ENCODE measurements around the gene FHL2.

FHL2 gene

DNA sequence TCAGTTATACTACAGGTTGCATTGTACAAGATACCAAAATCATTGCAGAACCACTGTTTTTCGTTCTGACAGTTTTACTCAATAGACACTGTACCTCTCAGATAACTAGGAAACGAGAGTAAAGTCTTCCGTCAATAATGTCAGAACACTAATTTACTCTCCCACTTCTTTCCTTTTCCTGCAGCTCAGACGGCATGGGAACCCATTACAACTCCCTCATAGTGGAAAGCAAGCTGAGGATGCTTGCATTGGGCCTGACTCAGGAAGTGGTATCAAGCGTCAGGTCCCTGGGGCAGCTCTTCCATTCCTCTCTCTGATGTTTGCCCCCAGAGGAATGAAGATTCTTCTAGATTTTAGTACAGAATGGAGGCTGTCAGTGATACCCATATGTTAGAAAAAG lies 23.9 kb upstream of the FHL2 start:
- DNase-seq (ENCODE audit: low read depth): no peak

DNA sequence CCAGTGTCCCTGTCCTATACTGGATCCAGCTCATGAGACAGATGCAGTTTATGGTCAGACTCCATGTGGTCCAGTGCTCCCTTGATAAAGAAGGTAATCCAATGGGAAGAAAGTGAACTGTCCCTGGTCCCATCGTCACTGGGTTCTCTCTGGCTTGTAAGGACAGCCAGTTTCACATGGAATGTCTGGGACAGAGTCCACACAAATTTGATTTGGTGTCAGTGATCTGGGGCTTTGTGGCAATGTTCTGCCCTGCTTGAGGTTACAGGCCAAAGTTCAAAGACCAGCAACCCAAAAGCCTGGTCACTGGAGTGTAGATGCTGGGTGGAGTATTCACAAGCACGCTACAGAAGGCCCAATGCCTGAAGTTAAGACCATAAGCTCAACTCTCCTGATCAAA lies 22.2 kb upstream of the FHL2 start:
- DNase-seq (ENCODE audit: low read depth): no peak

DNA sequence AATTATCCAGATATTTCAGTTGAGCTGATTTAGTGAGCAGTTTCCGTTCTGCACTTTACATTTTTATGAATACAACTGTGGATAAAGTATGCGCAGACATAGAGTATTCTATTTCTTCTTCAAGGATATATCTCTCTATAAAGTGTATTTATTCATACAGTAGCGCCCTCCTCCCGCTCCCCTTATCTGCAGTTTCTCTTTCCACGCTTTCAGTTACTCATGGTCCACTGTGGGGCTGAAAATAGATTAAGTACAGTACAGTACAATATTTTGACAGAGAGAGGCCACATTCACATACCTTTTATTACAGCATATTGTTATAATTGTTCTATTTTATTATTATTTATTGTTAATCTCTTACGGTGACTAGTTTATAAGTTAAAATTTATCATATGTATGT lies 19.7 kb upstream of the FHL2 start:
- DNase-seq (ENCODE audit: low read depth): no peak

DNA sequence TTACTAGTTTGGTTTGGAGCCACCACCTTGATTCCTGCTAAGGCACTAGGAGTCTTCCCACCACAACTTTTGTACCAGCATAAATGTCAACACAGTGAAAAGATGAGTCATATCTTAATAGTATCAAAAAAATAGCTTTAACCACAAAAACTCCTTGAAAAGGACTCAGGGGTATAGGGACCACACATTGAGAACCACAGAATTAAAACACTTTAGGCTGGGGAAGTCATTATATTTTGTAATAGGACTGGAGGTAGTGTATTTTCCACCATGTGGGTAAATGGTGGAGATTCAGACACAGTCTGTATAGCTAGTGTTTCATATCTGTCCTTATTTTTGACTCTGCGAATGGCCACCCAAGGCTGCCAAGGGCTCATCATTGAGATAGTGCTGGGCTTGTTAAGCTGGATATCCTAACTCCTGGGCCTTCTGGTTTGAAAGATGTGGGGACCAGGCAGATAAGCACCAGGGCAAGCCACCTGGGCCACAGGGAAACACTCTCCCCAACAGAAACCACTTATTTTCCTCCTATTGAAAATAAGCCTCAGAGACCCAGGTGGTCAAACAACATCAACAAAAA lies 19.1 kb upstream of the FHL2 start:
- DNase-seq (ENCODE audit: low read depth): no peak

DNA sequence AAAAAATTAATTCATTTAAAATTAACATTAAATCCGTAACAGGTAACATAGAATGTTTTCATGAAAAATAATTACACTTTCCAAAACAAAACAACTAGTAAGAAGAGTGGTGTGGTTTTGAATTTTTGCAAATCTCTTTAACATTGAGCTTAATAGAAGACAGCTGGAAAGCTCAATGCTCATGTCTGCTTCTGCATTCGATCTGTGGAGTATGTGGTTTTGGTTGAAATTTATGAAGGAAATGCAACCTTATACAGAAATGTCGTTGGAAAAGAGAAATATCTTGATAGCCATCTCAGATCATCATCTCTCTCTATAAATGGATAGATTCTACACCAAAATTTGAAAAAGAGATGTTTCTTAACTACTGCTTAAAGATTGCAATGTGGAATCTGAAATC lies 17.3 kb upstream of the FHL2 start:
- DNase-seq (ENCODE audit: low read depth): no peak

DNA sequence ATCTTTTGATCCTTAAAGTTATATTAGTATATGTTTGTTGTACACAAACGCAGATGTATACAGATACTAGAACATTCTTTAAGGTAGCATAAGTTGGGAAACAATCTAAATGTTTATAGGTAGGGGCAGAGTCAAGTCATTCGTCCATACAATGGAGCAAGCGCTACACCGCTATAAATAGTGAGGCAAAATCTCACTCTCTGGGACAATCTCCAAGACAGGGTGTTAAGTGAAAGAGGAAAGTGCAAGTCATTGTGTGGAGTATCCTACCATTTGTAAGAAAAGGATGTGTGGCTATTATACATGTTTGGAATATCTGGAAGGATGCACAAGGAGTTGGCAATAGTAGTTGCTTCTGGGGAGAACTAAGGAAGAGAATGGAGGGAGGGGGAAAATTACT lies 16.2 kb upstream of the FHL2 start:
- no peak for DNase-seq (ENCODE audit: low read depth)

DNA sequence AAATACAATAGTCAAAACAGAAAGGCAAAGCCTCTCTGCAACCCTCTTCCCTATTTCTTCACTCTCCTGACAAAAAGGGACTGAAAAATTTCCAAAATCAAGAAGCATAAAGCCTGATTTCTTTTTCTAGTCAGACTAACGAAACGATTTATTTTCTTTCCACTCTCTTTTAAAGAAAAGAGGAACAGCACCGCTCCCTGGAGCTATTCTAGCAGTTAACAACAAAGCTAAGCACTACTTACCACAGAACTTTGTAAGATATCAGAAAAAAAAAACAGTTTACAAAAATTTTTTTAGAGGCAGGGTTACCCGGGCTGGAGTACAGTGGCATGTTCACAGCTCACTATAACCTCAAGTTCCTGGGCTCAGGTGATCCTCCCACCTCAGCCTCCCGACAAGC lies 14.4 kb upstream of the FHL2 start:
- no peak for DNase-seq (ENCODE audit: low read depth)

DNA sequence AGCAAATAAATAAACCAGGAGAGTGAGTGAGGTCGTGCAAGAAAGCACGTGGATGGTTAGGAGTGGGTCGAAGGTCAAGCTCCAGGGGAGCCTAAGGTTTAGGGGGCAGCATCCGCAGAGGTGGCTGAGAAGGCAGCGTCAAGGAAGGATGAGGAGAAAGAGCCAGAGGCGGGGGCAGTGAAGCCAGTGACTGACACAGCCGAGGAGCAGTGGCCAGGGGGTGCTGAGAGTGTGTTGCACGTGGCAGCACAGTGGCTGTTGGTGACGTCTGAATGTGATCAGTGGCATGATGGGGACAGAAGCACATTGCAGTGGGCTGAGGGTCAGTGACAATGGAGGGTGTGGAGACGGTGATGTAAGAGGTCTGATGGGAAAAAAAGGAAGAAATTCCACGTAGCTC lies 13.7 kb upstream of the FHL2 start:
- DNase-seq (ENCODE audit: low read depth): no peak

DNA sequence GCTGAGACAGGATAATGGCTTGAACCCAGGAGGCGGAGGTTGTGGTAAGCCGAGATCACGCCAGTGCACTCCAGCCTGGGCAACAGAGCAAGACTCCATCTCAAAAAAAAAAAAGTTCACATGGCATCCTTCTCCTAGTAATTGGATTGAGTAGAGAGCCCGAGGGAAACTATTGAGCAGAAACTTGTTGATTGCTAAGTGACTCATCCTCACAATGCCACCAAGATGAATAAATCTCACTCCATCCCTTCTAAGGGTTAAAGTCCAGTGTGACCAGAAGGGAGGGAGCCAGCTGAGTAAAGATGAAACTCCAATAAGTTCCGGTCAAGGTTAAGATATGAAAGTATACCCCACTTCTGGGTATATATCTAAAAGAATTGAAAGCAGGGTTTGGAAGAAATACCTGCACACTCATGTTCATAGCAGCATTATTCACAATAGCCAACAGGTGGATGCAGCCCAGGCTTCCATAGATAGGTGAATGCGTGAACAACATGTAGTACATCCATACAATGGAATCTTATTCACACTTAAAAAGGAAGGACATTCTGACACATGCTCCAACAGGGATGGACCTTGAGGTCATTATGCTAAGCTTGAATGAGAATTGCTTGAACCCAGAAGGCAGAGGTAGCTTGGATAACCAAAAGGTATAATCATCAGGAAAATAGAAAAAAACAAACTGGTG lies 13.0 kb upstream of the FHL2 start:
- DNase-seq (ENCODE audit: low read depth): no peak

DNA sequence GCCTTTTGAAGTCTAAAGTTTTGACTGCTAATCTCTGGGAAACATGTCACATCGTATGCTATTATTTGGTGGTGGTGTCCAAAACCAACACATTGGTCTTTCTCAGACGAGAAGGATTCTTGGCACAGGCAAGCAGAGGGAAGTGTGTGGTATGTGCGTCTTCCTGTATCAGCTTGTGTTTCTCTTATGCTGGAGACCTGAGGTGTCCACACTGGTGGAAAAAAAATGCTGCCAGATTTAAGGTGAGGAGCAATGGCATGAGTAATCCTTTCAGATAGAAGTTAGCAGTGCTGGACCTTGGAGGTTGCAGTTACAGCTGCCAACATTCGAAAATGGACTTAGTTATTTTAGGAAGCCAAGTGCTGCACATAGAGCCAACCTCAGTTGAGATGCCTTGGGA lies 11.7 kb upstream of the FHL2 start:
- no peak for DNase-seq (ENCODE audit: low read depth)

DNA sequence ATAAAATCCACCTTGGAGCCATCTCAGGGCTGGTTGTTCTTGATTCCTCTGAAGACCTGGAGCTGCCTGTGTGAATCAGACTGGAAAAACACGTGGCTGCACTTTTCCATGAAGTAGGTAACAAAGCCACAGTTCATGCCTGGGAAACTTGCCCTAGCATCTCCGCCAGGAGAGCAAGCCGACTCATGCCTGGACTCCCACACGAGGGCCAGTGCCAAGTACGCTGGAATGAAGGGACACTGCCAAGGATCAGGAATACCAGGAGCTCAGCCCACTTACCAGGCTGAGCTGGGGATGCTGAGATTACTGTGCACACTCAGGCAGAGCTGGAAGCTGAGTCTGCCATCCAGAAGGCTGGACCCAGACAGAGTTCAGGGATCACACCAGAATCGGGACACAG lies 10.9 kb upstream of the FHL2 start:
- DNase-seq (ENCODE audit: low read depth): peak; percentile 92

DNA sequence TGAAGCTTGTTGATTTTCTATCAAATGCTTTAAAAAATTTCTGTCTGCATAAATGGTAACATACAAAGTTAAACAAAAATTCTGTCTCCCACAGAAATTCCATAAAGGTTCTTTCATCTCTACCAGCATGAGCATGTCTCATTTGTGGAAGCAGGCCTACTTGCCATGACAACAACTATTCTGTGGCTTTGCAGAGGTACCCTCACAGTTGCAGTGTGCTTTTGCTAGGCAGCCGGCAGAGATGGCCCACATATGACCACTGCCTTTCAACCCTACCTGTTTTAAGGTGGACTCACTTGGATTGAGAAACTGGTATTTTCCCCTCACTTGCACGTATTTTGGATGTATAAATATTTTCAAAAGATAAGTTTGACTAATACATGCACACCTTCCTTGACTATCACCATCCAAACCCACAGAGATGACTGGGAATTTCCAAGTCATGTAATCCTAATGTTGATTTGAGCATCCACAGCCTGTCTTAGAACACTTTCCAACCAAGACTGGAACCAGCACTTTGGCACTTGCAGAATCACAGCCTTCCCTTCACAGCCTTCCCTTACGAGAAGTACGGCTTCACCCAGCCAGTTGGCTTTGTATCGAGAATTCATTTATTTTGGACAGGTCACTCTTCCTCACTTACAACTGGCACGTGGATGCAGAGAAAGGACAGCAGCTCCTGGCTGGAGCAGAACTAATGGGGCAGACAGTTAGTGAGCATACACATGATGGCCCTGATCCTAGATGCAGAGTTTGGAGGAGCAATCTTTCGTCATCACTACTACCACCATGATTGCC lies 9.3 kb upstream of the FHL2 start:
- no peak for DNase-seq (ENCODE audit: low read depth)

DNA sequence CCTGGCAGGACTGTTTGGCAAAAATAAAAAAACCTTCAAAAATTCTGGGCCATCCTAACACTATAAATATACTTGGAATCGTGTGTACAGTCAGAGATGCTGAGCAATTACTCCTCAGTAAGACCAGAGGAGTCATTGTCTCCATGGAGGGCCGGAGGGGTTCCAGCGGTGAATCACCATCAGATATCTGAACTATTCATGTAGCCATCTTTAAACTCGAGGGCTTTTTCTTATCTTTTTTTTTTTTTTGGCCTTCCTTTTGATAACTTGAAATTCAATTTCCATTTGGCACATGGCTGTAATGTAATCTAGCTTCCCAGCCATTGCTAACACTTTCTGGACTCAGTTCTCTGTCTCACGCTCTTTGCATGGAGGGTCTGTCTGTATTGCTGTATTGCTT lies 7.4 kb upstream of the FHL2 start:
- DNase-seq (ENCODE audit: low read depth): peak; percentile 77

DNA sequence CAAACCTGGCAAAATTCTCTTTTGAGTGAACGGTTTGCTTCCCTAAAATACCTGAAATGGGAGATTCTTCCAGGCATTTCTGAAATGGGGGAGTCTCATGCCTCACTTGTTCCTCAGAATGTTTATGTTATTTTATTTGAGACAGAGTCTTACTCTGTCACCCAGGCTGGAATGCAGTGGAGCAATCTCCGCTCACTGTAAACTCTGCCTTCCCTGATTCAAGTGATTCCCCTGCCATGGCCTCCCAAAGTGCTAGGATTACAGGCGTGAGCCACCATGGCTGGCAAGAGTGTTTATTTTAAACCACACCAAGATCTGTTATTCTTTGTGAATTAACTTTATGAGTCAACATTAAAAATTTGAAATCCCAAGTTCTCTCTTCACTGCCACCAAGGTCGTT lies 6.4 kb upstream of the FHL2 start:
- DNase-seq (ENCODE audit: low read depth): no peak

DNA sequence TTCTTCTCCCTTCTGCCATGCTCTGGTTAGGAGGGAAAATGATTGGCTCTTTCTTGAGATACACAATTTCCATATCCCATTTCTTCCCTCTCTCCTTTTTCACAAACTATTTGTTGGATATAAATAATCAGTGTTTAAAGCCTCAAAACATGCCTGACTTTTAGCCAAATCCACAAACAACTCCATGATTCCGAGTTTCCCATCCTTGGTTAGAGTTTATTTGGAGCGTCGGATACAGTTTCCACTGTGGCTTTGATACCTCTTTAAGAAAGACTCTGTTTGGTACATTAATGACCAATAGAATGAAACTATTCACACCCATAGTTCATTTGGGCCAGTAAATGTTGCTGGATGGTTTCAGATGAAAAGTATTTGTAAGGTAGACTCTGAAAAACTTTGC lies 5.9 kb upstream of the FHL2 start:
- DNase-seq (ENCODE audit: low read depth): no peak

DNA sequence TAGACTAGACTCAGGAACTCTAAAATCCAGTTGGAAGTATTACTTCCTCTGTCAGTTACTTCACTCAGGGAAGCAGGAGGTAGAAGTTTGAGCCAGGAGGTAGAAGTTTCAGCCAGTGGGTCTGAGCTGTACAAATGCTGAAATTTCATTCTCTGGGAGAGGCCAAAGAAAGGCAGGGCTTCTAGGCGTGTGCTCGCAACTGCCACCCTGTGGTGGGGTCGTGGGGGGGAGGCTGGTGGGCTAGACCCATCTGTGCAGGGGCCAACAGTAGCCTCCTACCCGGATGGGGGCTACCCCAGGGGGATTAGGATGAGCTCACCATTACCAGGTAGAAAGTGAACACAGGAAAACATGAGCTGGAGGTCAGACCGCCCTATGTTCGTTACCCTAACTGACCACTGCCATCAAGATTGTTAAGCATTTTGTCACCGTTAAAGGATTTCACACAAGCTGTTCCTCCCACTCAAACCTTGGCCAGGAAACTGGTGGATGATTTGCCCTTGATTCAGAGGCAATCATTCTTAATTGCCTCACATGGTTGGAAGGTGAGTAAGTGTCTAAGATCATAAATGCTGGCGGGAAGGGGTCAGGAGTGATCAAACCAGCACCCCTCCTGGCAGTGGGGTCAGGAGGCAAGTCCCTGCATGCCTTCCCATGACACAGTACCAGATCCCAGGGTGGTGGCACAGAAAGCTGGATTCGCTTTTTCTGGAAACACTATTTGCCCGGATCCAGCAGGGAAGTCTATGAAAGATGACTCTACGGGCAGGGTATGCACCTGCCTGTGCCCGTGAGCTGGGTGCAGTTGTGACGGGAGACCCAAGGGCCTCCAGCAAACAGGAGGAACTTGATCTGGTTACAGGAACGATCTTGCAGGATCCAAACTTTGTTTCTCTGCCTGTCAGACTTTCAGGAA lies 5.2 kb upstream of the FHL2 start:
- DNase-seq (ENCODE audit: low read depth): peak; percentile 98

DNA sequence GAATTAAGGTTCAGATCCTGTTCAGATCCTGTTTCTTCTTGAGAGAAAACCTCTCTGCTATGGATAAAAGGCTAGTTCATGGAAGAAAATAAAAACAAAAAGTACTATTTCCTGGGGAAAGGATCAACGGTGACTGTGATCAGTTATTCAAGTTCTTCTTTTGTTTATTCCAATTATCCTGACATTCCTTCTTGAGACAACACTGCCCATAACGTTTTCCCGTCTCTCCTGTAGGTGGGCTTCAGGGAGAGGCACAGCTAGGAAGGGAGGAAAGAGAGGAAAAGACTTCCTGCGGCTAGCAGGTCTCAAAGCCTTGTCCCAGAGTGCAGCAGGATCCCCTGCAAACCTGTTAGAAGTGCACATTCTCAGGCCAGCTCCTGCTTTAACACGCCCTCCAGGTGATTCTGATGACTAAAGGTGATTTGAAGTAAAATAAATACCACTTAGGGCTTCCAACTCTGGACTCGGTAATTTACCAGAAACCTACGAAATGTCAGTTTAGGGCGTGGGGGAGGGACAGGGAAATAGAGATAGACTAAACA lies 4.5 kb upstream of the FHL2 start:
- DNase-seq (ENCODE audit: low read depth): no peak

DNA sequence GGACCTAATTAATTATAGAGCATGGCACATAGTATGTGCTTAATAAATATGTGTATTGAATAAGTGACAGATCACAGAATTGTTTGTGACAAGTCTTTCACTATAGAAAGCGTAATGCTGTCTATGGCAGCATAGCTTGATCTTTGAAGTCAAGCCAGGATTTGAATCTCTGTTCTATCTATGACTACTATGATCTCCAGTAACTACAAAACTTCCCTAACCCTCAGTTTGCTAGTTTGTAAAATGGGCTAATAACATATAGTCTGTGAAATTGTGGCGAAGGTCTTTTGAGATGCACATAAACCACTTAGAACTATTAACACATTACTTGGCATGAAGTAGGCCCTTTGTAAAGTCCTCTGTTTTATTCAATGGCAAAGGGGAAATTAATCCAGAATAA lies 4.0 kb upstream of the FHL2 start:
- no peak for DNase-seq (ENCODE audit: low read depth)

DNA sequence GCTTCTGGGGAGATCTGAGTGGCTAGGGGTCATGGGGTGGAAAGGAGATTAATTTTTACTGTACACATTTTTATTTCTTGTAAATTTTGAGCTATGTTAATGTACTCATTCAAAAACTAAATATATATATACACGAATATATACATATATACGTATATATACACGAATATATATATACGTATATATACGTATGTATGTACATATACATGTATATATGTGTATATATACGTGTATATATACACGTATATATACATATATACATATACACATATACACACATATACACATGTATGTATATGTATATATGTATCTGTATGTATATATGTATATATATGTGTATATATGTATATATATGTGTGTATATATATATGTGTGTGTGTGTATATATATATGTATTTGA lies 3.0 kb upstream of the FHL2 start:
- DNase-seq (ENCODE audit: low read depth): no peak

DNA sequence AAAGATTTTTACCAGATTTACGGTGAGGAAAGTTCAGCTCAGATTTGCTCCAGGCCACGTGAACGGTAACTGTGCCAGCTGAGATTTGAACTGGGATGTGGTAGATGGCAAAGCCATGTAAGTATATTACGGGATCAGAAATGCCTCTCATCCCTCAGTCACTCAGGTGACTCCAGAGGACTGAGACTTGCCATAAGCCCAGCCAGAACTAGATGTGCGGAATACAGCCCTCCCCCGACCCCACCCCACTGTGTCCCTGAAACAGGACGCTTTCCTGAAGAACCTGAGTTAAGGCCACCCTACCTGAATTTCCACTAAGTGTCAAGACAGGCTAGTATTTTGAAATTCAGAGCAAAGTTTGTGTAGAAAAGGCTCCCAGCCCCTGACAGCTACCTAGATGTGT lies 1.3 kb upstream of the FHL2 start:
- no peak for DNase-seq (ENCODE audit: low read depth)

DNA sequence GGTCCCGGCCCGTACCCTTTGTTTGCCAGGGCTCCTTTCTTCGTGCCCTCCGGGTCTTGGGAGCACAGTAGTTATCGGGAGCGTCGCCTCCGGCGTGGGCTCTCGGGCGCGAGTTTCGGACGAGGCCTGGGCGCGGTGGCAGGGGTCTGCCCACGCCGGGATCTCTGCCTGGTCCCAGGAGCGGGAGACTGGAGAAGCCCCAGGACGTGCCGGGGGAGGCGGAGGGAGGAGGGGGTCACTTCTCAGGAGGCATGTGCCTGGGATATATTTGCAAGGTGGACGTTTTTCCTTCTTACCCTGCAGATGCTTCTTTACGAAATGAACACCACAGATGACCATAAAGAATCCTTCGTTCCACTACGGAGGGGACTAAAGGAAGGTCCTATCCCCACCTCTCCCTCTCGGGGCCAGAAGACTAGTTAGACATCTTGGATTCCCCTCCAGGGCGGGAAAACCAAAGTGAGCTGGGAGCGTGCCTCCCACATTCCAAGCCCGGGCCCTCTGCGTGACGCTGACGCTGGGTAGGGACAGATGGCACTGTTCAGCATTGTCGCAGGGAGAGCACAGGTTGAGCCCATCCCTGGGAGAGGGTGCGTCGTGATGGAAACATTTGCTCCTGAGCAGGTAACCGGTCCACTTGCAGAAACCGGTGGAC lies 483 bp upstream of the FHL2 start:
- DNase-seq (ENCODE audit: low read depth): no peak

DNA sequence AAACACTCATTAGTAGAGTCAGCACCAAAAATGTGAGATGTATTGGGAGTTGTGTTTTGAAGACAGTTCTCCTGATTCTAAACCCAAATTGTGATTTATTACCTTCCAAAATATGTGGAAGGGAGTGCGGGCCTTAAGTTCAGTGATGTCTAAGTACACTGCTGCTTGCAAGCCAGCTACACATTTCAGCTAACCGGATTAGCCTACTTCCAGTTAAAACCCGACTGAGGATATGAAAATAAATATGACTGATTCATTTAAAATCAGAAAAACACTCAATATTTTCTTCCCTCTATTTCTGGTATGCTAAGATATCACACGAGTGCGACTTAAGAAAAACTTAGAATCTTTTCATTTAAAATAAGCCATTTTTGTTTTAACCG lies 907 bp downstream of the FHL2 start:
- DNase-seq (ENCODE audit: low read depth): no peak

Data from GM04503 (cell line).